ENCODE measurements around the gene MRPL54.

DNA sequence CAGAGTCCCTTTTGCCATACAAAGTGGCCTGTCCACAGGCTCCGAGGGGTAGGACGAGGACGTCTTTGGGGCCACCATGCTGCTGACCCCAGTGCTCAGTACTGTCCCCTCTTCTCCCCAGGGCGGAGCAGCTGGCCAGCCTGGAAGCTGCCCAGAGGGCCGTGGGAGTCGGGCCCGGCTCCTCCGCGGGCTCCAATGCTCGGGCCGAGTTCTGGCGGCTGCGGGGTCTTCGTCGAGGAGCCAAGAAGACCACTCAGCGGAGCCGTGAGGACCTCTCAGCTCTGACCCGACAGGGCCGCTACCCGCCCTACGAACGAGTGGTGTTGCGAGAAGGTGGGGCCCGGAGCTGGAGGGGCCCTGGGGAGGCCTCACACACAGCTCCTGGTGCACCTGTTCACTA lies 22.1 kb upstream of the MRPL54 start:
- TF ChIP-seq, protein P1, sequence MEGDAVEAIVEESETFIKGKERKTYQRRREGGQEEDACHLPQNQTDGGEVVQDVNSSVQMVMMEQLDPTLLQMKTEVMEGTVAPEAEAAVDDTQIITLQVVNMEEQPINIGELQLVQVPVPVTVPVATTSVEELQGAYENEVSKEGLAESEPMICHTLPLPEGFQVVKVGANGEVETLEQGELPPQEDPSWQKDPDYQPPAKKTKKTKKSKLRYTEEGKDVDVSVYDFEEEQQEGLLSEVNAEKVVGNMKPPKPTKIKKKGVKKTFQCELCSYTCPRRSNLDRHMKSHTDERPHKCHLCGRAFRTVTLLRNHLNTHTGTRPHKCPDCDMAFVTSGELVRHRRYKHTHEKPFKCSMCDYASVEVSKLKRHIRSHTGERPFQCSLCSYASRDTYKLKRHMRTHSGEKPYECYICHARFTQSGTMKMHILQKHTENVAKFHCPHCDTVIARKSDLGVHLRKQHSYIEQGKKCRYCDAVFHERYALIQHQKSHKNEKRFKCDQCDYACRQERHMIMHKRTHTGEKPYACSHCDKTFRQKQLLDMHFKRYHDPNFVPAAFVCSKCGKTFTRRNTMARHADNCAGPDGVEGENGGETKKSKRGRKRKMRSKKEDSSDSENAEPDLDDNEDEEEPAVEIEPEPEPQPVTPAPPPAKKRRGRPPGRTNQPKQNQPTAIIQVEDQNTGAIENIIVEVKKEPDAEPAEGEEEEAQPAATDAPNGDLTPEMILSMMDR (IDR thresholded peaks at IDR 0.05; ENCODE audit: low read depth, low read length): no peak
- no peak for TF ChIP-seq EZH2phosphoT487 (IDR thresholded peaks at IDR 0.05; ENCODE audit: low read depth)
